IMR-90 (cell line): Measurements from ENCODE around the gene CACNA1I. TPM values are rescaled to one million over a fixed set of nuclear protein-coding genes. Genes with fewer than 3 reads are reported as not detected.

Experiments
- ATAC-seq: fragments of 200-7000 bp; cut with Tn5 transposase; 2 replicates; pipeline ENCODE4 v1.9.1; 2020; ENCODE audit warnings: low read depth, mild to moderate bottlenecking, moderate library complexity
- BruUV-seq: library from RNA; stranded (reverse); fragments of 400-500 nt; replicated peaks from 2 replicates; lab custom pipeline; 2021; lab: Mats Ljungman, UMichigan
- CTCF ChIA-PET: fragments of 300-600 bp; formaldehyde crosslinking; extraction: SDS; loops from one replicate; lab custom pipeline; 2021; ENCODE audit warnings: antibody characterized with exemption; lab: Yijun Ruan, JAX
- POLR2A ChIA-PET: fragments of 300-600 bp; sonication (Branson Sonifier 250); formaldehyde crosslinking; loops from one replicate; lab custom pipeline; 2022; ENCODE audit warnings: antibody characterized with exemption; ENCODE audit not compliant: unreplicated experiment; lab: Charles Lee
- DNase-seq: peaks from one replicate; pipeline ENCODE4 v3.0.0; 2013
- H2AFZ ChIP-seq: replicated peaks from 2 replicates; pipeline ENCODE3; 2013; ENCODE audit warnings: low read length, mild to moderate bottlenecking; ENCODE audit not compliant: poor library complexity
- H2AK5ac ChIP-seq: 2 replicates; pipeline ENCODE4 v1.6.1; 2013; ENCODE audit warnings: low read depth, low read length, inconsistent platforms
- H2AK9ac ChIP-seq: replicated peaks from 2 replicates; pipeline ENCODE3; 2013; ENCODE audit warnings: mild to moderate bottlenecking, low read depth, low read length, moderate library complexity; ENCODE audit not compliant: poor library complexity
- H2BK120ac ChIP-seq: 2 replicates; pipeline ENCODE4 v1.6.1; 2013; ENCODE audit warnings: low read depth, low read length, inconsistent platforms
- H2BK15ac ChIP-seq: 3 replicates; pipeline ENCODE4 v1.6.1; 2013; ENCODE audit warnings: low read depth, low read length, inconsistent platforms
- H2BK20ac ChIP-seq: 2 replicates; pipeline ENCODE4 v1.6.1; 2013; ENCODE audit warnings: low read depth, mild to moderate bottlenecking, inconsistent platforms, low read length, moderate library complexity
- H2BK5ac ChIP-seq: 2 replicates; pipeline ENCODE4 v1.6.1; 2013; ENCODE audit warnings: mild to moderate bottlenecking, low read depth, low read length, inconsistent platforms; ENCODE audit not compliant: poor library complexity, severe bottlenecking
- H3K14ac ChIP-seq: replicated peaks from 2 replicates; pipeline ENCODE4 v1.6.1; 2013; ENCODE audit warnings: low read depth, low read length, inconsistent platforms
- H3K18ac ChIP-seq: 2 replicates; pipeline ENCODE4 v1.6.1; 2013; ENCODE audit warnings: low read depth, low read length, control low read depth
- H3K23ac ChIP-seq: 2 replicates; pipeline ENCODE4 v1.6.1; 2013; ENCODE audit warnings: low read depth, low read length, inconsistent platforms
- H3K27ac ChIP-seq: 2 replicates; pipeline ENCODE4 v1.5.1; 2013; ENCODE audit warnings: mild to moderate bottlenecking, control low read depth, low read length; ENCODE audit not compliant: insufficient read depth
- H3K27me3 ChIP-seq: 2 replicates; pipeline ENCODE4 v1.6.1; 2013; ENCODE audit warnings: low read length; ENCODE audit not compliant: control insufficient read depth, insufficient read depth
- H3K36me3 ChIP-seq: 2 replicates; pipeline ENCODE4 v1.6.1; 2013; ENCODE audit warnings: low read length, mixed read lengths; ENCODE audit not compliant: control insufficient read depth, insufficient read depth
- H3K4ac ChIP-seq: 2 replicates; pipeline ENCODE4 v1.6.1; 2013; ENCODE audit warnings: low read depth, low read length, inconsistent platforms
- H3K4me1 ChIP-seq: 2 replicates; pipeline ENCODE4 v1.6.1; 2013; ENCODE audit warnings: low read length, mixed read lengths; ENCODE audit not compliant: control insufficient read depth, insufficient read depth
- H3K4me2 ChIP-seq: 2 replicates; pipeline ENCODE4 v1.6.1; 2013; ENCODE audit warnings: low read depth, mild to moderate bottlenecking, control low read depth, low read length, moderate library complexity
- H3K4me3 ChIP-seq: 2 replicates; pipeline ENCODE4 v1.5.1; 2013; ENCODE audit warnings: low read depth, mild to moderate bottlenecking, control low read depth, low read length, moderate library complexity; ENCODE audit not compliant: insufficient read depth
- H3K56ac ChIP-seq: 2 replicates; pipeline ENCODE4 v1.6.1; 2013; ENCODE audit warnings: low read length, inconsistent platforms; ENCODE audit not compliant: insufficient read depth; ENCODE audit errors: extremely low read depth
- H3K79me1 ChIP-seq, 2 experiments: 2 replicates each; pipeline ENCODE4 v1.6.1; 2013; ENCODE audit warnings: low read length in 2 of 2, inconsistent platforms in 1 of 2, low read depth in 1 of 2
- H3K9ac ChIP-seq: 2 replicates; pipeline ENCODE4 v1.6.1; 2013; ENCODE audit warnings: low read depth, low read length, control low read depth
- H3K9me1 ChIP-seq: 2 replicates; pipeline ENCODE4 v1.6.1; 2013; ENCODE audit warnings: low read length, inconsistent platforms; ENCODE audit not compliant: insufficient read depth
- H3K9me3 ChIP-seq: 2 replicates; pipeline ENCODE4 v1.6.1; 2013; ENCODE audit warnings: low read length; ENCODE audit not compliant: control insufficient read depth, insufficient read depth
- H4K20me1 ChIP-seq: 2 replicates; pipeline ENCODE4 v1.6.1; 2013; ENCODE audit warnings: low read length, inconsistent platforms; ENCODE audit not compliant: insufficient read depth
- H4K5ac ChIP-seq: 2 replicates; pipeline ENCODE4 v1.6.1; 2013; ENCODE audit warnings: mild to moderate bottlenecking, low read depth, low read length, control low read depth
- H4K8ac ChIP-seq, 2 experiments: 2 replicates each; pipeline ENCODE4 v1.6.1; 2013; ENCODE audit warnings: low read depth in 2 of 2, low read length in 2 of 2, control low read depth in 1 of 2, inconsistent platforms in 1 of 2
- H4K91ac ChIP-seq: 2 replicates; pipeline ENCODE4 v1.6.1; 2013; ENCODE audit warnings: low read depth, low read length, inconsistent platforms; ENCODE audit not compliant: insufficient read depth
- CHD1 ChIP-seq: IDR thresholded peaks from 2 replicates; pipeline ENCODE4 v1.6.1; 2012; ENCODE audit warnings: low read depth, low read length, improper control_type of control experiment
- FOS ChIP-seq: fragments of 150-350 bp; IDR thresholded peaks from 2 replicates; pipeline ENCODE4 v1.6.1; 2016; ENCODE audit warnings: low read depth, low read length
- MAFK ChIP-seq: IDR thresholded peaks from 2 replicates; pipeline ENCODE4 v1.6.1; 2012; ENCODE audit warnings: low read depth, low read length, improper control_type of control experiment
- MXI1 ChIP-seq: IDR thresholded peaks from 2 replicates; pipeline ENCODE4 v1.6.1; 2012; ENCODE audit warnings: low read depth, mild to moderate bottlenecking, low read length, moderate library complexity, borderline replicate concordance
- RFX5 ChIP-seq: IDR thresholded peaks from 2 replicates; pipeline ENCODE4 v1.8.0; 2012; ENCODE audit warnings: low read depth, mild to moderate bottlenecking, low read length, moderate library complexity
- SMC3 ChIP-seq: fragments of 150-350 bp; IDR thresholded peaks from 2 replicates; pipeline ENCODE4 v1.6.1; 2016; ENCODE audit warnings: low read depth, mild to moderate bottlenecking, antibody characterized with exemption, low read length, moderate library complexity
- WGBS, 2 experiments: methylation state at CpG; one replicate each; pipeline versions ENCODE4 v1.1.5 to v1.1.7; 2013; ENCODE audit warnings: missing lambda C conversion rate in 2 of 2; ENCODE audit not compliant: insufficient read length in 1 of 2; ENCODE audit errors: extremely low coverage in 2 of 2; 5-methylcytosine and 5-hydroxymethylcytosine counted together
- dilution Hi-C: fragments of 300-500 bp; cut with HindIII; formaldehyde crosslinking; loops from one replicate; pipeline ENCODE4 v1.14.3; 2018; ENCODE audit warnings: low sequenced_read_pairs; ENCODE audit not compliant: unreplicated experiment
- in situ Hi-C: fragments of 300-500 bp; cut with MboI; formaldehyde crosslinking; loops from 3 replicates; pipeline ENCODE4 v1.14.3; 2019; ENCODE audit warnings: low sequenced_read_pairs, inconsistent platforms, mixed read lengths
- intact Hi-C: fragments of 100-400 bp; cut with micrococcal nuclease; formaldehyde crosslinking; loops from 2 replicates; pipeline ENCODE4 v1.10.0; 2022
- polyA plus RNA-seq, 3 experiments: library from polyadenylated mRNA; depleted of rRNA; stranded (reverse); fragments of >200 nt; gene quantifications; 2 replicates each; pipeline ENCODE4 v1.2.3, GENCODE V29; 2012; ENCODE audit warnings: low replicate concordance in 1 of 3
- total RNA-seq: library from RNA; depleted of rRNA; stranded (reverse); fragments of >200 nt; gene quantifications from 2 replicates; pipeline ENCODE4 v1.2.3, GENCODE V29; 2012

Gene CACNA1I
- total and polyA plus RNA-seq, 2 of the 4 experiments (the other 2 are of a cell fraction), result under 0.01 to 0.02 TPM

DNA sequence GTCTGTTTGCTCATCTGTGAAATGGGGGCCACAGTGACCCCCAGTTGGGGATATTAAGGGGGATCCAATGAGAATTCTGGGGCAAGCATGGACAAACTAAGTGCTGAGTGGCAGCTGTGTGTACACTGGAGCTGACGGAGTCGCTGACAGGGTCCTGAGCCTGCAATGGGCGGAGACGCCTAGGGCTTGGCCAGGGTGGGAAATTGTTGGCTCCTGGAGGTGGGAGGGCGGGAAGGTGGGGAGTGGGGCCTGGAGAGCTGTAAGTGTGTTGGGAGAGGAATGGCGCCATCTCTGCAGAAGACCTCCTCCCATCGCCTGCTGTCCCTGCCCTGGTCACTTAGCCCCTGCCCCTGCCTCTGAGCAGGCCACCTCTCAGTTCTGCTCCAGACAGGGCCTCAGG is 7.3 kb downstream of the CACNA1I start:
- dilution Hi-C loops (no loop called here), intact Hi-C loops (no loop called here), in situ Hi-C loops (no loop called here)
- no peak overlapping the region for H3K18ac ChIP-seq
- no peak overlapping the region for H3K23ac ChIP-seq
- H2BK5ac ChIP-seq, result no peak overlapping the region
- no peaks in the 10 kb centered on the region for H3K79me1 ChIP-seq
- H2AFZ ChIP-seq, result no peak overlapping the region
- H3K27me3 ChIP-seq, result peaks cover 35% of the 10 kb centered on the region
- TF ChIP-seq MAFK (no peak), FOS (no peak), CHD1 (no peak), MXI1 (no peak), RFX5 (no peak), SMC3 (no peak)
- H3K9me3 ChIP-seq, result peaks cover 3% of the 10 kb centered on the region; the same call in 1 of the 2 replicates
- no TSS peak for BruUV-seq
- H2BK120ac ChIP-seq, result no peak overlapping the region
- ChIA-PET CTCF (interaction anchor here (0.6 kb wide), 1 partner anchor 7 kb away, joined by 4 read pairs; the partner anchor contains the start of gene CACNA1I), POLR2A (no interaction called here)
- no peak overlapping the region for H3K4me3 ChIP-seq
- H3K9ac ChIP-seq, result no peak overlapping the region
- WGBS, 2 experiments, result 60% methylated on average over 1 of the region's 7 CpGs; no CpG with 5 or more reads in 1 of the 2 experiments
- no peak overlapping the region for H3K27ac ChIP-seq
- H2BK15ac ChIP-seq, result no peak overlapping the region
- no peaks in the 10 kb centered on the region for H3K36me3 ChIP-seq
- no peak overlapping the region for H3K4me2 ChIP-seq
- DNase-seq (no peak), ATAC-seq (no peak)
- no peak overlapping the region for H4K91ac ChIP-seq
- no peak overlapping the region for H3K14ac ChIP-seq
- peaks cover 3% of the 10 kb centered on the region; the same call in 1 of the 2 replicates for H4K20me1 ChIP-seq
- H2BK20ac ChIP-seq, result no peak overlapping the region
- H3K56ac ChIP-seq, result no peak overlapping the region
- peaks cover 15% of the 10 kb centered on the region for H3K9me1 ChIP-seq
- no peak overlapping the region for H4K8ac ChIP-seq
- no peak overlapping the region for H2AK9ac ChIP-seq
- no peak overlapping the region for H4K5ac ChIP-seq
- H3K4ac ChIP-seq, result no peak overlapping the region
- no peak overlapping the region for H2AK5ac ChIP-seq
- peaks cover 7% of the 10 kb centered on the region for H3K4me1 ChIP-seq
